GM19099 (cell line): ENCODE measurements around the gene ANKRD29.

Source experiments
- POLR2A ChIP-seq: IDR thresholded peaks from 3 replicates; pipeline ENCODE4 v1.6.1; 2011; ENCODE audit warnings: low read depth; ENCODE audit not compliant: insufficient read length; ENCODE audit errors: extremely low read depth

The ANKRD29 gene

GRCh38 chr18:23573020-23573419, 89.7 kb downstream of the ANKRD29 start:
- TF ChIP-seq POLR2A, result no peak

- TF ChIP-seq POLR2A, result no peak
Measured at GRCh38 chr18:23572570-23572969, 90.1 kb downstream of the ANKRD29 start.

- TF ChIP-seq POLR2A, result no peak
Measured at GRCh38 chr18:23572012-23572411, 90.7 kb downstream of the ANKRD29 start.

- TF ChIP-seq POLR2A, result no peak
Measured at GRCh38 chr18:23570912-23571504, 91.7 kb downstream of the ANKRD29 start.

GRCh38 chr18:23569299-23570063, 93.2 kb downstream of the ANKRD29 start:
- TF ChIP-seq POLR2A, result no peak

- TF ChIP-seq POLR2A, result no peak
Measured at GRCh38 chr18:23568281-23569138, 94.2 kb downstream of the ANKRD29 start.

- TF ChIP-seq POLR2A, result no peak
Measured at GRCh38 chr18:23567671-23568070, 95.0 kb downstream of the ANKRD29 start.

- no peak for TF ChIP-seq POLR2A
Measured at GRCh38 chr18:23565916-23566547, 96.7 kb downstream of the ANKRD29 start.

- no peak for TF ChIP-seq POLR2A
Measured at GRCh38 chr18:23563377-23564043, 99.2 kb downstream of the ANKRD29 start.

GRCh38 chr18:23560186-23560585, 102.5 kb downstream of the ANKRD29 start:
- no peak for TF ChIP-seq POLR2A

GRCh38 chr18:23556145-23556780, 106.4 kb downstream of the ANKRD29 start:
- TF ChIP-seq POLR2A, result no peak

- no peak for TF ChIP-seq POLR2A
Measured at GRCh38 chr18:23553887-23554286, 108.8 kb downstream of the ANKRD29 start.

GRCh38 chr18:23552505-23552904, 110.2 kb downstream of the ANKRD29 start:
- no peak for TF ChIP-seq POLR2A

GRCh38 chr18:23551978-23552377, 110.7 kb downstream of the ANKRD29 start:
- no peak for TF ChIP-seq POLR2A
